SU-DHL-6 (cell line): Measurements from ENCODE around the gene HIPK2.

Source experiments
- EZH2phosphoT487 ChIP-seq: fragments of 200-600 bp; sonication (generic), shearing (Covaris generic); conservative IDR thresholded peaks from 2 replicates; pipeline ENCODE4 v1.6.1; 2018; ENCODE audit warnings: mild to moderate bottlenecking, antibody characterized with exemption, low read length, moderate library complexity, mixed read lengths
- TF ChIP-seq, protein P1 (sequence below): fragments of 200-600 bp; sonication (generic); IDR thresholded peaks from one replicate; pipeline ENCODE4 v1.5.1; 2017; ENCODE audit warnings: antibody characterized with exemption, mild to moderate bottlenecking, low read length, moderate library complexity; ENCODE audit not compliant: insufficient read depth, poor library complexity, severe bottlenecking

DNA sequence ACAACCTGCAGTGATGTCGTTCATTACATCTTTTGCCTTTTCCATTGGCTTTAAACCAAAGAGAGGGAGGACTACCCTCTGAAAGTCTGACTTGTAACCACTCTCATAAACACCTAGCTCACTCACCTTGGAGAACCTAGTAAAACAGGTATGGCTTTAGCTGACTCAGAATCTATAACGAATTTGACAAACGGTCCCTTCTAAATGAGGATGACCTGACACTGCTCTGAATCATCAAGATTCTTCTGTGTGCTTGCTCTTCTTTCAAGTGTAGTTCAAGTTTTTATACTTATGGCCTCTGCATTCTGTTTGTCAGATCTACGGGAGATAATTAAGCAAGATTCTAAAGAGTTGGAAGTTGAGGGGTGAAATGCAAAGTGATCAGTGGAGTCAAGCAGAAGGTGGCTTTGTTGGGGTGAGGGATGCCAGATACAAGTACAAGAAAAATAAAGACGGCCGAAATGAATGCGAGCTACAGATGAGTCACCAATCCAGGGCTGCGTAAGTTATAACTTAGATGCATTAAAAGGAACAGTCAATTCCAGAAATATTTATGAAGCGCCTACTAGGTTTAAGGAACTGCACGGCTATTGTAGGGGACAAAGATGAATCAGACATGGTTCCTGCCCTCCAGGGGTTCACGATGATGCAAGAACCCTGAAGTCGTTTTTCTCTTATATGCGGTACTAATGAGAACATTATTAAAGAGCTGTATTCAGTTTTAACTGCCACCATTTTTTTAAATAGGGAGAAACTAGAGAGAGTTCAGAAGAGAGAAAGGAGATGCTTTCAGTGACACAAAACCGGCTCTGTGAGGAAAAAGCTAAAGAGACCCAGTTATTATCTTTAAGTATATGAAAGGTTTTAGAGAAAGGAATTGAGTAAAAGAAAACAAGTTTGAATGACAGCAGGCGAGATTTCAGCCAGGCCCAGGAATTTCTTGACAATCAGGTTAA, 6.5 kb downstream of the HIPK2 start:
- TF ChIP-seq, protein P1, sequence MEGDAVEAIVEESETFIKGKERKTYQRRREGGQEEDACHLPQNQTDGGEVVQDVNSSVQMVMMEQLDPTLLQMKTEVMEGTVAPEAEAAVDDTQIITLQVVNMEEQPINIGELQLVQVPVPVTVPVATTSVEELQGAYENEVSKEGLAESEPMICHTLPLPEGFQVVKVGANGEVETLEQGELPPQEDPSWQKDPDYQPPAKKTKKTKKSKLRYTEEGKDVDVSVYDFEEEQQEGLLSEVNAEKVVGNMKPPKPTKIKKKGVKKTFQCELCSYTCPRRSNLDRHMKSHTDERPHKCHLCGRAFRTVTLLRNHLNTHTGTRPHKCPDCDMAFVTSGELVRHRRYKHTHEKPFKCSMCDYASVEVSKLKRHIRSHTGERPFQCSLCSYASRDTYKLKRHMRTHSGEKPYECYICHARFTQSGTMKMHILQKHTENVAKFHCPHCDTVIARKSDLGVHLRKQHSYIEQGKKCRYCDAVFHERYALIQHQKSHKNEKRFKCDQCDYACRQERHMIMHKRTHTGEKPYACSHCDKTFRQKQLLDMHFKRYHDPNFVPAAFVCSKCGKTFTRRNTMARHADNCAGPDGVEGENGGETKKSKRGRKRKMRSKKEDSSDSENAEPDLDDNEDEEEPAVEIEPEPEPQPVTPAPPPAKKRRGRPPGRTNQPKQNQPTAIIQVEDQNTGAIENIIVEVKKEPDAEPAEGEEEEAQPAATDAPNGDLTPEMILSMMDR: no peak
- TF ChIP-seq EZH2phosphoT487: no peak
